HG02938 (cell line): ENCODE measurements around the gene OPA1.

Source experiments
- ATAC-seq: cut with Tn5 transposase; IDR thresholded peaks from one replicate; pipeline ENCODE4 v1.9.1; 2021; ENCODE audit warnings: mild to moderate bottlenecking, moderate library complexity; ENCODE audit not compliant: unreplicated experiment

The OPA1 gene

GRCh38 chr3:193592841-193593667 is at the start of gene OPA1:
OPA1 (plus strand) TSS chr3:193593208; CDS start chr3:193593378, 170 bp downstream.
- ATAC-seq = peak; percentile 96

GRCh38 chr3:193544289-193544688 is 48.7 kb upstream of the OPA1 start:
- ATAC-seq = no peak

DNA sequence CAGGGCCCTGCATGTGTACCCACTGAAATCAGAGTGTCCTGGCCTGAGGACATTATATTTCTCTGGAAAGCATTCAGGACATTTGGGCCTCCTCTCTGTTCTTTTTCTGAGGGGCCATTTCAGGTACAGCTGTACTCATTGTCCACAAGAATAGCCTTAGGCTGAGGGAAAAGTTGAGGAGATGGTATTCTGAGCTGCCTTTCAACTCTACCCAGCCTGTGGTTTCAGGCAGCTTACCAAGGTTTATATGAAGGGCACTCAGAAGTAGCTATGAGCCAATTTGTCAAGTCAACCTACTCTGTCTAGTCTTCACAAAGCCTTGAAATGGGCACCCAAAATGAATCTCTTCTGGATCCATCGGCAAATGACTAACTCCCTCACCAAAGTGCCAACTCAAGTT is 47.7 kb upstream of the OPA1 start:
- no peak for ATAC-seq

GRCh38 chr3:193546129-193546528 is 46.9 kb upstream of the OPA1 start:
- ATAC-seq = no peak

GRCh38 chr3:193548406-193548805 is 44.6 kb upstream of the OPA1 start:
- ATAC-seq = no peak

- no peak for ATAC-seq
These were observed 40.1 kb upstream of the OPA1 start for GRCh38 chr3:193552923-193553322.

GRCh38 chr3:193553586-193553985 is 39.4 kb upstream of the OPA1 start:
- ATAC-seq = no peak

- no peak for ATAC-seq
These were observed 38.2 kb upstream of the OPA1 start, which contains the start of gene ATP13A4 for GRCh38 chr3:193554811-193555210. ATP13A4 (minus strand) TSS chr3:193554895; CDS start chr3:193554799, 96 bp downstream.

GRCh38 chr3:193556841-193557240 is 36.2 kb upstream of the OPA1 start:
- ATAC-seq = no peak

- no peak for ATAC-seq
These were observed 33.9 kb upstream of the OPA1 start for GRCh38 chr3:193559100-193559499.

DNA sequence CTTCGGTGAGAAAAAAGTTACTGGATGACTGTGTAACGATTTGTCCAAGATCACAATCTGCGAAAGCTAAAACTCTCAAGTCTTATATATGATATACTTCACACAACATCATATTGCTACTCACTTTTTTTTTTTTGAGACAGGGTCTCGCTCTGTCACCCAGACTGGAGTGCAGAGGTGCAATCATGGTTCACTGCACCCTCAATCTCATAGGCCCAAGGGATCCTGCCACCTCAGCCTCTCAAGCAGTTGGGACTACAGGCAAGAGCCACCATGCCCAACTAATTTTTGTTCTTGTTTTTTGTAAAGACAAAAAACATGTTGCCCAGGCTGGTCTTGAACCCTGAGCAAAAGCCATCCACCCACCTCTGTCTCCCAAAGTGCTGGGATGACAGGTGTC is 32.9 kb upstream of the OPA1 start:
- ATAC-seq = no peak

GRCh38 chr3:193560870-193561269 is 32.1 kb upstream of the OPA1 start:
- no peak for ATAC-seq

DNA sequence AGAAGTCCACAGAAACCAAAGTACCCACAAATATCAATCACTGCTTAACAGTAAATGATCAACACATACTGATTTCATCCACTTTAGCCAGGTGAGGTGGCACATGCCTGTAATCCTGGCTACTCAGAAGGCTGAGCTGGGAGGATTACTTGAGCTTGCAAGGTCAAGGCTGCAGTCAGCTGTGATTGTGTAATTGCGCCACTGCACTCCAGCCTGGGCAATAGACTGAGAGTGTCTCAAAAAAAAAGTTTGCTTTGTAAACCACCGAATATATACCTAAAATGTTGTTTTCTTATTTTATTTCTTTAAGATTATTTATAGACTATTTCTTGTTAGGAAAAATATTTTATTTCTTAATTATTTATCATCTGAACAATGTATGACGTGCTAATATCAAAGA is 29.6 kb upstream of the OPA1 start:
- no peak for ATAC-seq

DNA sequence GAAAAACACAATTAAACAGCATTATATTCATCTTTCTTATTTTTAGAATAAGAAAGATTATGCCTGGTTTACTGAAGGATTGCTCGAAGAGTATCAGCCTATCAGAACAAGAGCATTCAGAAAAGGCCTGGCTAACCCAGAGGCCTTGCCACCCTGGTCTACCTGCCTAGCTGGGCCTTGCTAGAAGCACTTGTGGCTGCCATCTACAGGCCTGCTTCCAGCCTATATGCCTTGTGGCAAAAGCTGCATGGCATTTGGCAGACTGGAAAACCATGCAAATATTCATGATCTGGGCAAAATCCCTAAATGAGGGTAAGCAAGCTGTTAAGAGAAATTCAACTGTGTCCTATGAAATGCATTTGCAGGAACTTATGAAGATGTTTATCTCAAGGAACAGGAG is 29.0 kb upstream of the OPA1 start:
- no peak for ATAC-seq

DNA sequence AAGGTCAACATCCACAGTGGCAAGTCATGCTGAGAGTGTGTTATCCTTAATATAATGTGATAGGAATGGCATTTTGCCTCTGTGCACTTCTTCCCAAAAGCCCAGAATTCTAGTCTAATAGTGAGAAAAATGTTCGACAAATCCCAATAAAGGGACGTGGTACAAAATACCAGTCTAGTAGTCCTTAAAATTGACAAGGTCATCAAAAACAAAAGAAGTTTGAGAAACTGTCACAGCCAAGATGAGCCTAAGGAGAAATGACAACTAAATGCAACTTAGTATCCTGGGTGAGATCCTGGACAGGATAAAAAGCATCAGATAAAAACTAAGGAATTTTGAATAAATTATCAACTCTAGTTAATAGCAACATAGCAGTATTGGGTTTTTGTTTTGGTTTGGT is 23.9 kb upstream of the OPA1 start:
- ATAC-seq = no peak

DNA sequence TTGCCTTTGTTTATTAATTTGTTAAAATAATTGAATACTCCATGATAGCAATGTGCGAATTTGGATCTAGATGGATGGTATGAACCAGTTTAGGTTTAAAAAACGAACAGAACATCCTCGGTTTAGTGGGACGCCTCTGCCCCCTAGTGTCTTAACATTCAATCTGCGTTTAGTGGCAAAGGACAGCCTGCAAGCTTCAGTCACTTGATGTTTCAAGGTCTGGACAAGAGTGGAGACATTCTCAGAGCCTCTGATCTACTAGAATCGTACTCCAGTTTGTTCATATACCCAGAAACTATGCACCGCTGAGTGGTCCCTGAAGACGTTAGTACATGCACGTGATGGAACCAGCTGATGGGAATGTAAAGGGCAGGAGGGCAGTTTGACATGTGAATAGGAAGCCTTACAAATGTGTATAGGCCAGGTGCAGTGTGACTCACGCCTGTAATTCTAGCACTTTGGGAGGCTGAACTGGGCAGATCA is 20.5 kb upstream of the OPA1 start:
- peak; percentile 85 for ATAC-seq

DNA sequence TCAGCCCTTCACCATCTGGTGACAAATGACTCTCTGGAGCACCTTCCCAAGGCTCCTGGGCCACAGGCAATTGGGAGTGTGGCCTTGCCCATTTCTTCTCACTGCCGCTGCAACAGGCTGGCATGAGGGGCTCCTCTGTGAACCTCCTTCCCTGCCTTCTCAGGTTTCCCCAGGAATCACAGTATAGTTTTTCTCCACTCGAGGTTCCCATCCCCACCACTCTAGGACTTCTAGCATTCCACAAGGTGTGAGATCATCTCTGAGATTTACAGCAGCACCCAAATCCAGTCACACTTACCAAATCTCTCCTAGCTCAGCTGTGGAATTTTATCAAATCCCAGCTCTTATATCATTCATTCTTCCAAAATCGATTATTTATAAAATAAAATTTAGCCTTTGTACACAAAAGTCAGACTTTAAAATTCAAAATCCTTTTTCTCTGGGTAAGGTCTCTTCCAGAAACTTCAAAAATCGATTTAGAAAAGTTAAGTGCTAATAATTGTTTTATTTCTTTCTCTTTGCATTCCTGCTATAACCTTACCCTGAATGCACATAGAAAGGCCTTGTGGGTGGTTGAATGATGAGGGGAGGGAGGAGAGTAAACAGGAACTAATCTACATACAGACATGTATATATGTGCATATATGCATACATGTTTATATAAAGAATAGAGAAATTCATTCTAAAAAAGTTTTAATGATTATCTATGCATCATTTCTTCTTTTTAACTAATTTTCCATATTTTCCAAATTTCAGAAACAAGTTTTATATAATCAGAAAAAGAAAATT is 19.4 kb upstream of the OPA1 start:
- ATAC-seq = no peak

GRCh38 chr3:193574488-193575070 is 18.4 kb upstream of the OPA1 start:
- peak; percentile 40 for ATAC-seq

DNA sequence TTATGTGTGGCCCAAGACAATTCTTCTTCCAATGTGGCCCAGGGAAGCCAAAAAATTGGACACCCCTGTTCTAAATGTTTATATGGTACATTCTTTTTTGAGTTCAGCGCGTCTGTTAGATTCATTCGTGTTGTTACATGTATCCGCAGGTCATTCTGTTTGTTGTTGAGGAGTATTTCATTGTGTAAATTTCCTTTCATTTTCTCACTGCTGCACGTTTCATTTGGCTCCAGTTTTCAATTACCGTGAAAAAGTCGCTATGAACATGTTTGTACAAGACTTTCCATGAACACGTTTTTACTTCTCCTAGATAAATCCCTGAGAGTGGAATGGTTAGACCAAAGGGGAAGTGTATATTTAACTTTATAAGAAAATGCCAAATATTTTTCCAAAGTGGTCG is 7.5 kb upstream of the OPA1 start:
- no peak for ATAC-seq

DNA sequence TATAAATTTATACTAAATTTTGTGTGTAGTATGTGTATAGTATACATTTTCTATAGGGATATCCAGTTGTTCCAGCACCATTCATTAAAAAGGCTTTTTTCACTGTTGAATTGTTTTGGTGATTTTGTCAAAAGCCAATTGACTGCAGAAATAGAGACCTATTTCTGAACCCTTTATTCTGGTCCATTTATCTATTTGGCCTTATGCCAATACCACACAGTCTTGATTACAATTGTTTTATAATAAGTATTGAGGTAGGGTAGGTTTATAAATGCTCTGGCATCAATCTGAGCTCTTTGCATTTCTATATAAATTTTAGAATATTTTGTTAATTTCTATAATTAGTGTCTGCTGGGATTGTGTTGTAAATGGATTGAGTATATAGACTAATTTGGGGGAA is 6.5 kb upstream of the OPA1 start:
- no peak for ATAC-seq

- no peak for ATAC-seq
These were observed 3.9 kb upstream of the OPA1 start for GRCh38 chr3:193589129-193589528.

- ATAC-seq = no peak
These were observed 3.4 kb upstream of the OPA1 start for GRCh38 chr3:193589616-193590015.
